MCF 10A (cell line): ENCODE results near the gene PRKAB1. TPM values are rescaled to one million over a fixed set of nuclear protein-coding genes. Genes with fewer than 3 reads are reported as not detected.

Experiments
- BruUV-seq: library from RNA; stranded (reverse); fragments of 400-500 nt; replicated peaks from 2 replicates; lab custom pipeline; 2021; lab: Mats Ljungman, UMichigan
- CTCF ChIA-PET: fragments of 300-600 bp; sonication (Branson Sonifier 250); formaldehyde crosslinking; extraction: SDS; loops from one replicate; lab custom pipeline; 2021; ENCODE audit warnings: antibody characterized with exemption, inconsistent platforms; lab: Yijun Ruan, JAX
- POLR2A ChIA-PET: fragments of 300-600, 350-650 bp; sonication (Branson Sonifier 250); formaldehyde crosslinking; extraction: SDS; loops from one replicate; lab custom pipeline; 2020; ENCODE audit warnings: antibody characterized with exemption, inconsistent platforms; lab: Yijun Ruan, JAX
- DNase-seq: peaks from one replicate; pipeline ENCODE4 v3.0.0-alpha.2; 2018; ENCODE audit not compliant: unreplicated experiment
- H3K27ac Mint-ChIP-seq: one replicate; pipeline ENCODE4 v1.8.0; 2022; ENCODE audit warnings: mild to moderate bottlenecking, low read depth, mixed read lengths; ENCODE audit not compliant: unreplicated experiment
- H3K27me3 Mint-ChIP-seq: one replicate; pipeline ENCODE4 v1.8.0; 2022; ENCODE audit warnings: mixed read lengths; ENCODE audit not compliant: insufficient read depth, unreplicated experiment
- H3K36me3 Mint-ChIP-seq: one replicate; pipeline ENCODE4 v1.8.0; 2022; ENCODE audit warnings: mild to moderate bottlenecking, moderate library complexity, mixed read lengths; ENCODE audit not compliant: insufficient read depth, unreplicated experiment
- H3K4me1 Mint-ChIP-seq: one replicate; pipeline ENCODE4 v1.8.0; 2022; ENCODE audit warnings: mixed read lengths; ENCODE audit not compliant: insufficient read depth, unreplicated experiment
- H3K4me3 Mint-ChIP-seq: one replicate; pipeline ENCODE4 v1.8.0; 2022; ENCODE audit warnings: mild to moderate bottlenecking, moderate library complexity, mixed read lengths; ENCODE audit not compliant: unreplicated experiment
- H3K9me3 Mint-ChIP-seq: one replicate; pipeline ENCODE4 v1.8.0; 2022; ENCODE audit warnings: mixed read lengths; ENCODE audit not compliant: unreplicated experiment
- CTCF ChIP-seq: fragments of 200-600 bp; IDR thresholded peaks from one replicate; pipeline ENCODE4 v1.8.0; 2022; ENCODE audit warnings: antibody characterized with exemption, mild to moderate bottlenecking; ENCODE audit not compliant: unreplicated experiment
- intact Hi-C: fragments of 100-400 bp; cut with micrococcal nuclease; formaldehyde crosslinking; loops from 2 replicates; pipeline ENCODE4 v1.14.1; 2022
- total RNA-seq: library from RNA; stranded (reverse); gene quantifications from 2 replicates; pipeline ENCODE4 v1.2.3, GENCODE V29; 2022

PRKAB1 gene
- total RNA-seq, 1 experiment from 2014 or later = 27.2 TPM

GRCh38 chr12:119714614-119715267 is 46.8 kb downstream of the PRKAB1 start:
- intact Hi-C loops = no loop called here
- no peak for DNase-seq
- no peak for TF ChIP-seq CTCF
- H3K4me3 Mint-ChIP-seq = peak overlapping the region; percentile 37
- peaks cover 16% of the 10 kb centered on the region for H3K4me1 Mint-ChIP-seq
- no TSS peak for BruUV-seq
- peaks cover 8% of the 10 kb centered on the region for H3K9me3 Mint-ChIP-seq
- no peaks in the 10 kb centered on the region for H3K27me3 Mint-ChIP-seq
- peaks cover 22% of the 10 kb centered on the region for H3K36me3 Mint-ChIP-seq
- H3K27ac Mint-ChIP-seq = peak overlapping the region; percentile 94
- ChIA-PET POLR2A (no interaction called here), CTCF (no interaction called here)

GRCh38 chr12:119715268-119715620 is 47.3 kb downstream of the PRKAB1 start:
- H3K27me3 Mint-ChIP-seq = no peaks in the 10 kb centered on the region
- H3K36me3 Mint-ChIP-seq = peaks cover 22% of the 10 kb centered on the region
- H3K4me1 Mint-ChIP-seq = peaks cover 16% of the 10 kb centered on the region
- DNase-seq = peak; percentile 25
- no peak for TF ChIP-seq CTCF
- POLR2A ChIA-PET = no interaction called here
- H3K9me3 Mint-ChIP-seq = peaks cover 8% of the 10 kb centered on the region
- peak overlapping the region; percentile 94 for H3K27ac Mint-ChIP-seq
- intact Hi-C loops = no loop called here
- CTCF ChIA-PET = no interaction called here
- no TSS peak for BruUV-seq
- peak overlapping the region; percentile 37 for H3K4me3 Mint-ChIP-seq

- Mint-ChIP-seq H3K27ac (peak overlapping the region; percentile 94), H3K36me3 (peaks cover 18% of the 10 kb centered on the region), H3K4me1 (peaks cover 16% of the 10 kb centered on the region), H3K27me3 (no peaks in the 10 kb centered on the region), H3K9me3 (peaks cover 8% of the 10 kb centered on the region), H3K4me3 (no peak overlapping the region)
- intact Hi-C loops = no loop called here
- DNase-seq = no peak
- no peak for TF ChIP-seq CTCF
- ChIA-PET POLR2A (no interaction called here), CTCF (no interaction called here)
- BruUV-seq = no TSS peak
These were observed 50.2 kb downstream of the PRKAB1 start for GRCh38 chr12:119718141-119718540.

DNA sequence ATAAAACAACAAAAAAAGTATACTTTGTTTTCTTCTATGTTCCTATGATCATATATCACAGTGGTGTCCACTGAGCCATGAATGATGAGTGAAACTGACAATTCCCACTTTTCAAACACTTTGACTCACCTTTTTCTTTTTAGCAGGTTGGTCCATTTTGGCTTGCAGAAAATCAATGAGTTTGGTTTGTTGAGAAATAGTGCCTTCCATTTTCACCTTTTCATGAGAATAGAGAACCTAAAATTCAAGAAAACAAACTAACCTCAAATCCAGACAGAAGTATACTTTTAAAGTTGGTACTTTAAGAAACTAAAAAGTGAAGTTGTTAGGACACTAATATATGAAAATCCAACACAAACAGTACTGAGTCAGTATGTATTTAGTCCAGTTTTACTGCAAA is 52.4 kb downstream of the PRKAB1 start:
- Mint-ChIP-seq H3K4me3 (no peak overlapping the region), H3K4me1 (peaks cover 12% of the 10 kb centered on the region), H3K27ac (no peak overlapping the region), H3K36me3 (peaks cover 20% of the 10 kb centered on the region), H3K27me3 (no peaks in the 10 kb centered on the region), H3K9me3 (peaks cover 3% of the 10 kb centered on the region)
- TF ChIP-seq CTCF = no peak
- no peak for DNase-seq
- intact Hi-C loops = no loop called here
- ChIA-PET CTCF (no interaction called here), POLR2A (no interaction called here)
- BruUV-seq = no TSS peak
